Pancreas (tissue), 10 donors: ENCODE results near the gene ATP5PD. TPM values are rescaled to one million over a fixed set of nuclear protein-coding genes. Genes with fewer than 3 reads are reported as not detected.
"Not testable (repeated sequence)": the region's sequence is repeated elsewhere in the genome, so short reads cannot be mapped to it uniquely, and the experiment has no call there.

Source experiments
- ATAC-seq, 4 donors: fragments of 200-7000 bp; cut with Tn5 transposase; one replicate each; pipeline versions ENCODE4 v1.8.0 to v1.9.1; 2020; ENCODE audit warnings: mild to moderate bottlenecking in 4 of 4, moderate library complexity in 4 of 4
- DNase-seq, 6 donors: peaks; one replicate each; pipeline ENCODE4 v3.0.0-alpha.2; 2020
- FAIRE-seq: peaks from 2 replicates; lab custom pipeline; 2012; peaks lifted over from hg19 to GRCh38; lab: Jason Lieb, UNC
- H3K27ac ChIP-seq, 4 donors: fragments of 200-600 bp; sonication (generic); 1 replicate in 3 of 4; 2 replicates in 1 of 4; pipeline versions ENCODE4 v1.5.0 to v1.8.0; 2020
- H3K27me3 ChIP-seq, 4 donors: fragments of 200-600 bp; one replicate each; pipeline ENCODE4 v1.8.0; 2021
- H3K36me3 ChIP-seq, 3 donors: fragments of 200-600 bp; sonication (generic) in 1 of 3; one replicate each; pipeline versions ENCODE4 v1.5.0 to v1.8.0; 2020 to 2021
- H3K4me1 ChIP-seq, 3 donors: fragments of 200-600 bp; one replicate each; pipeline ENCODE4 v1.8.0; 2021
- H3K4me3 ChIP-seq, 4 donors: fragments of 200-600 bp; sonication (generic) in 2 of 4; one replicate each; pipeline versions ENCODE4 v1.5.0 to v1.8.0; 2020 to 2021
- H3K9me3 ChIP-seq, 4 donors: fragments of 200-600 bp; one replicate each; pipeline ENCODE4 v1.8.0; 2021
- WGBS, 2 donors: extraction: QIAGEN DNeasy Blood & Tissue Kit; methylation state at CpG; one replicate each; pipeline ENCODE4 v1.1.7; 2013; 5-methylcytosine and 5-hydroxymethylcytosine counted together
- intact Hi-C, 3 donors: fragments of 100-400 bp; cut with DNase I; formaldehyde crosslinking; loops; one replicate each; pipeline versions ENCODE4 v1.11.1 to v1.14.2; 2022
- polyA plus RNA-seq, 2 donors: library from polyadenylated mRNA; stranded (reverse); fragments of 200-250 nt; gene quantifications; one replicate each; pipeline ENCODE4 v1.2.3, GENCODE V29; 2013
- total RNA-seq, 6 donors: library from RNA; stranded (reverse); fragmentation: NEBNext Ultra II Directional in 4 of 6; extraction: Animal tissue kit (Norgen Biotek cat#: 25700) in 4 of 6; gene quantifications; one replicate each; pipeline versions ENCODE4 v1.2.1 to v1.2.4, GENCODE V29; 2021 to 2023
- TF ChIP-seq, protein P1 (sequence below), 4 donors: fragments of 200-600 bp; sonication (generic) in 3 of 4; IDR thresholded peaks; one replicate each; pipeline versions ENCODE4 v1.5.0 to v1.8.0; 2021; ENCODE audit warnings: antibody characterized with exemption in 4 of 4
- donor health status: healthy with polysubstance abuse.
- donor health status: DM: no; HTN: no; CAD: no; lungs with moderate emphysema.
- donor health status: DM: no; HTN: no; CAD: no.
- donor health status: control.
- donor health status: control.
- donor health status: Bipolar disorder and iron deficiency.
- donor health status: DM: yes; HTN: yes; CAD: no.
- donor health status: DM: no; HTN: no; CAD: no.
- donor health status: DM: no; HTN: no; CAD: no.
- donor health status: DM: yes; HTN: yes; CAD: no.

The ATP5PD gene
- total and polyA plus RNA-seq, 8 donors: 81.6 to 229 (median 110) TPM

GRCh38 chr17:75077072-75077495 is 30.3 kb upstream of the ATP5PD start:
- H3K27ac ChIP-seq: peak overlapping the region; percentile 19 to 81 (median 71)
- FAIRE-seq (no peak), ATAC-seq (peak in 3 of 4 donors; percentile 16 to 36 (median 18)), DNase-seq (peak in 1 of 6 donors; percentile 70)
- peak overlapping the region; percentile 13 to 46 (median 36) for H3K4me3 ChIP-seq
- no peaks in the 10 kb centered on the region for H3K36me3 ChIP-seq
- 14 to 15% methylated on average over 27 to 30 of the region's 30 CpGs for WGBS, 2 donors
- TF ChIP-seq, protein P1, sequence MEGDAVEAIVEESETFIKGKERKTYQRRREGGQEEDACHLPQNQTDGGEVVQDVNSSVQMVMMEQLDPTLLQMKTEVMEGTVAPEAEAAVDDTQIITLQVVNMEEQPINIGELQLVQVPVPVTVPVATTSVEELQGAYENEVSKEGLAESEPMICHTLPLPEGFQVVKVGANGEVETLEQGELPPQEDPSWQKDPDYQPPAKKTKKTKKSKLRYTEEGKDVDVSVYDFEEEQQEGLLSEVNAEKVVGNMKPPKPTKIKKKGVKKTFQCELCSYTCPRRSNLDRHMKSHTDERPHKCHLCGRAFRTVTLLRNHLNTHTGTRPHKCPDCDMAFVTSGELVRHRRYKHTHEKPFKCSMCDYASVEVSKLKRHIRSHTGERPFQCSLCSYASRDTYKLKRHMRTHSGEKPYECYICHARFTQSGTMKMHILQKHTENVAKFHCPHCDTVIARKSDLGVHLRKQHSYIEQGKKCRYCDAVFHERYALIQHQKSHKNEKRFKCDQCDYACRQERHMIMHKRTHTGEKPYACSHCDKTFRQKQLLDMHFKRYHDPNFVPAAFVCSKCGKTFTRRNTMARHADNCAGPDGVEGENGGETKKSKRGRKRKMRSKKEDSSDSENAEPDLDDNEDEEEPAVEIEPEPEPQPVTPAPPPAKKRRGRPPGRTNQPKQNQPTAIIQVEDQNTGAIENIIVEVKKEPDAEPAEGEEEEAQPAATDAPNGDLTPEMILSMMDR (IDR thresholded peaks at IDR 0.05): no peak
- peaks cover 0 to 17% (median 5%) of the 10 kb centered on the region in 3 donors for H3K4me1 ChIP-seq
- intact Hi-C loops: no loop called here
- H3K27me3 ChIP-seq: no peaks in the 10 kb centered on the region
- H3K9me3 ChIP-seq: no peaks in the 10 kb centered on the region

DNA sequence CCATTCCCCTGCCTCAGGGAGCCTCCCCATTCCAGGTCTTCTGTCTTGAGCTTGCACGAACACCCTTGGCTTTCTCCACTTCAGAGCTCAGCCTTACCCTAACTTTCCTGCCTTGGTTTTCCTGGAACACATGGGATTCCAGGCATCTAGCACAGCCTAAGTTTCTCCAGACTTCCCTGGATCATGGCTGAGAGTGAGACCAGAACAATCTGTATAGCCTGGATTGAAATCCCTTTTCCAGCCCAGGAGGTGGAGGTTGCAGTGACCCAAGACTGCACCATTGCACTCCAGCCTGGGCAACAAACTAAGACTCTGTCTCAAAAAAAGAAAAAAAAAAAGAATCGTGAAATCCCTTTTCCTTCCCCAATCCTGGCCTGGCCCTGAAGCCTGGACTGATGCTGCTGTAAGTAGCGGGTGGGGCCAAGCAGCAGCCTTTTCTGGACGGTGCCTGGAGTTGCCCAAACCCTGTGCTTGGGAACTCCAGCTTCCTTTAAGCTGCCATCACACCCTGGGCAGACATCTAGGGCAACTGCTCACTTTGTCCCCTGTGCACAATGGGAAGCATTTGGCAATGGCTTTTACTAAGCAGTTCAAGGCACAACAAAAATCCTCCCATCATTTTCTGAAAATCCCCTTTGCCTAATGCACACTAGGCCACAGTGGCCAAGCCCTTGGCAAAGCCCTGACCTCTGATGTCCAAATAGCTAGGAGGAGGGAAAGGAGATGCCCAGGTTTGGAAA is 29.0 kb upstream of the ATP5PD start:
- peak in 1 of 6 donors; percentile 25 for DNase-seq
- no peak for FAIRE-seq
- Histone ChIP-seq H3K4me1 (peaks cover 0 to 17% (median 5%) of the 10 kb centered on the region in 3 donors), H3K9me3 (no peaks in the 10 kb centered on the region), H3K27ac (no peak overlapping the region), H3K27me3 (no peaks in the 10 kb centered on the region), H3K4me3 (no peak overlapping the region), H3K36me3 (no peaks in the 10 kb centered on the region)
- intact Hi-C loops: no loop called here
- ATAC-seq: no peak
- TF ChIP-seq, protein P1 (IDR thresholded peaks at IDR 0.05): no peak
- 66 to 84% methylated on average over 4 of the region's 4 CpGs for WGBS, 2 donors

GRCh38 chr17:75074532-75074931 is 27.8 kb upstream of the ATP5PD start:
- 81 to 88% methylated on average over 14 of the region's 14 CpGs for WGBS, 2 donors
- intact Hi-C loops: no loop called here
- no peak for FAIRE-seq

GRCh38 chr17:75073618-75074047 is 26.9 kb upstream of the ATP5PD start:
- peaks cover 0 to 12% (median 5%) of the 10 kb centered on the region in 3 donors for H3K4me1 ChIP-seq
- TF ChIP-seq, protein P1 (IDR thresholded peaks at IDR 0.05): no peak
- intact Hi-C loops: no loop called here
- no peak overlapping the region for H3K4me3 ChIP-seq
- no peak overlapping the region for H3K27ac ChIP-seq
- H3K27me3 ChIP-seq: no peaks in the 10 kb centered on the region
- 76 to 82% methylated on average over 5 of the region's 5 CpGs for WGBS, 2 donors
- FAIRE-seq (no peak), ATAC-seq (no peak), DNase-seq (peak in 1 of 6 donors; percentile 16)
- no peaks in the 10 kb centered on the region for H3K9me3 ChIP-seq
- H3K36me3 ChIP-seq: no peaks in the 10 kb centered on the region

More at GRCh38 chr17:75074532-75074931, 27.8 kb upstream of the ATP5PD start:
- H3K27me3 ChIP-seq: no peaks in the 10 kb centered on the region
- H3K4me3 ChIP-seq: no peak overlapping the region
- H3K36me3 ChIP-seq: no peaks in the 10 kb centered on the region
- ATAC-seq: no peak
- peaks cover 0 to 17% (median 5%) of the 10 kb centered on the region in 3 donors for H3K4me1 ChIP-seq
- DNase-seq: peak in 1 of 6 donors; percentile 42
- H3K27ac ChIP-seq: no peak overlapping the region
- TF ChIP-seq, protein P1 (IDR thresholded peaks at IDR 0.05): no peak
- no peaks in the 10 kb centered on the region for H3K9me3 ChIP-seq

GRCh38 chr17:75072909-75073308 is 26.1 kb upstream of the ATP5PD start:
- intact Hi-C loops, H3K9me3 ChIP-seq, FAIRE-seq, ATAC-seq, H3K4me3 ChIP-seq, H3K27ac ChIP-seq, H3K36me3 ChIP-seq, H3K27me3 ChIP-seq, H3K4me1 ChIP-seq, DNase-seq: not testable (repeated sequence)
- WGBS, 2 donors: 96 to 98% methylated on average over 5 of the region's 5 CpGs

GRCh38 chr17:75071478-75072271 is 24.9 kb upstream of the ATP5PD start:
- intact Hi-C loops, DNase-seq, ATAC-seq, H3K27ac ChIP-seq, FAIRE-seq, H3K36me3 ChIP-seq, H3K9me3 ChIP-seq, H3K27me3 ChIP-seq, H3K4me1 ChIP-seq, H3K4me3 ChIP-seq: not testable (repeated sequence)
- WGBS, 2 donors: 77 to 80% methylated on average over 8 of the region's 8 CpGs
